ENCODE results near the gene KDM5A. TPM values are rescaled to one million over a fixed set of nuclear protein-coding genes. Genes with fewer than 3 reads are reported as not detected.

The KDM5A gene
- total RNA-seq, 2 experiments from 2014 or later: 39.6 to 88.8 TPM

- H2AFZ ChIP-seq (ENCODE audit: low read length): no peak overlapping the region
- no peaks in the 10 kb centered on the region for H3K4me1 ChIP-seq (ENCODE audit: insufficient read depth, low read length, poor library complexity, severe bottlenecking)
- BruUV-seq (replicated peaks): no TSS peak
- H3K4me2 ChIP-seq (ENCODE audit: low read length): no peak overlapping the region
- POLR2A ChIA-PET: no interaction called here
- H3K9me2 ChIP-seq (ENCODE audit: insufficient read depth, low read length): no peaks in the 10 kb centered on the region
- no peaks in the 10 kb centered on the region for H4K20me1 ChIP-seq (ENCODE audit: insufficient read depth, low read length)
- H3K27ac ChIP-seq (ENCODE audit: low read depth, low read length, poor library complexity, severe bottlenecking): no peak overlapping the region
- H3K4me3 ChIP-seq (ENCODE audit: low read depth, low read length, poor library complexity, severe bottlenecking): no peak overlapping the region
- intact Hi-C loops (cut with micrococcal nuclease; ENCODE audit: unreplicated experiment): no loop called here
- CTCF ChIA-PET (ENCODE audit: unreplicated experiment): no interaction called here
- H3K36me3 ChIP-seq (ENCODE audit: insufficient read depth, low read length): no peaks in the 10 kb centered on the region
- H3K79me2 ChIP-seq (ENCODE audit: insufficient read depth, low read depth, low read length): no peaks in the 10 kb centered on the region
- peaks cover 6% of the 10 kb centered on the region; the same call in 1 of the 2 replicates for H3K9me3 ChIP-seq (ENCODE audit: low read length)
- no peak for DNase-seq (ENCODE audit: low spot score)
- TF ChIP-seq, protein P1, sequence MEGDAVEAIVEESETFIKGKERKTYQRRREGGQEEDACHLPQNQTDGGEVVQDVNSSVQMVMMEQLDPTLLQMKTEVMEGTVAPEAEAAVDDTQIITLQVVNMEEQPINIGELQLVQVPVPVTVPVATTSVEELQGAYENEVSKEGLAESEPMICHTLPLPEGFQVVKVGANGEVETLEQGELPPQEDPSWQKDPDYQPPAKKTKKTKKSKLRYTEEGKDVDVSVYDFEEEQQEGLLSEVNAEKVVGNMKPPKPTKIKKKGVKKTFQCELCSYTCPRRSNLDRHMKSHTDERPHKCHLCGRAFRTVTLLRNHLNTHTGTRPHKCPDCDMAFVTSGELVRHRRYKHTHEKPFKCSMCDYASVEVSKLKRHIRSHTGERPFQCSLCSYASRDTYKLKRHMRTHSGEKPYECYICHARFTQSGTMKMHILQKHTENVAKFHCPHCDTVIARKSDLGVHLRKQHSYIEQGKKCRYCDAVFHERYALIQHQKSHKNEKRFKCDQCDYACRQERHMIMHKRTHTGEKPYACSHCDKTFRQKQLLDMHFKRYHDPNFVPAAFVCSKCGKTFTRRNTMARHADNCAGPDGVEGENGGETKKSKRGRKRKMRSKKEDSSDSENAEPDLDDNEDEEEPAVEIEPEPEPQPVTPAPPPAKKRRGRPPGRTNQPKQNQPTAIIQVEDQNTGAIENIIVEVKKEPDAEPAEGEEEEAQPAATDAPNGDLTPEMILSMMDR (conservative IDR thresholded peaks at IDR 0.05; ENCODE audit: low read length): no peak
- no peak for TF ChIP-seq EZH2phosphoT487 (IDR thresholded peaks at IDR 0.05; ENCODE audit: borderline replicate concordance, low read depth, low read length)
Observed at GRCh38 chr12:242496-242895, 146.6 kb downstream of the KDM5A start.

- H2AFZ ChIP-seq (ENCODE audit: low read length): no peak overlapping the region
- CTCF ChIA-PET (ENCODE audit: unreplicated experiment): no interaction called here
- TF ChIP-seq, protein P1 (conservative IDR thresholded peaks at IDR 0.05; ENCODE audit: low read length): no peak
- no peak for TF ChIP-seq EZH2phosphoT487 (IDR thresholded peaks at IDR 0.05; ENCODE audit: borderline replicate concordance, low read depth, low read length)
- H3K36me3 ChIP-seq (ENCODE audit: insufficient read depth, low read length): no peaks in the 10 kb centered on the region
- H3K4me3 ChIP-seq (ENCODE audit: low read depth, low read length, poor library complexity, severe bottlenecking): no peak overlapping the region
- no peak for DNase-seq (ENCODE audit: low spot score)
- H3K27ac ChIP-seq (ENCODE audit: low read depth, low read length, poor library complexity, severe bottlenecking): no peak overlapping the region
- no peaks in the 10 kb centered on the region for H3K4me1 ChIP-seq (ENCODE audit: insufficient read depth, low read length, poor library complexity, severe bottlenecking)
- POLR2A ChIA-PET: no interaction called here
- H3K79me2 ChIP-seq (ENCODE audit: insufficient read depth, low read depth, low read length): no peaks in the 10 kb centered on the region
- H3K9me2 ChIP-seq (ENCODE audit: insufficient read depth, low read length): no peaks in the 10 kb centered on the region
- intact Hi-C loops (cut with micrococcal nuclease; ENCODE audit: unreplicated experiment): no loop called here
- no peaks in the 10 kb centered on the region for H4K20me1 ChIP-seq (ENCODE audit: insufficient read depth, low read length)
- 0 out of 2 replicates have a peak, but pooled peaks cover 4% of the 10 kb centered on the region for H3K9me3 ChIP-seq (ENCODE audit: low read length)
- BruUV-seq (replicated peaks): no TSS peak
- H3K4me2 ChIP-seq (ENCODE audit: low read length): no peak overlapping the region
Observed at GRCh38 chr12:241266-241665, 147.9 kb downstream of the KDM5A start.

GRCh38 chr12:240566-240965 lies 148.6 kb downstream of the KDM5A start:
- no peak overlapping the region for H2AFZ ChIP-seq (ENCODE audit: low read length)
- TF ChIP-seq EZH2phosphoT487 (IDR thresholded peaks at IDR 0.05; ENCODE audit: borderline replicate concordance, low read depth, low read length): no peak
- TF ChIP-seq, protein P1 (conservative IDR thresholded peaks at IDR 0.05; ENCODE audit: low read length): no peak
- H3K36me3 ChIP-seq (ENCODE audit: insufficient read depth, low read length): no peaks in the 10 kb centered on the region
- no peaks in the 10 kb centered on the region for H3K4me1 ChIP-seq (ENCODE audit: insufficient read depth, low read length, poor library complexity, severe bottlenecking)
- DNase-seq (ENCODE audit: low spot score): no peak
- ChIA-PET POLR2A (no interaction called here), CTCF (ENCODE audit: unreplicated experiment) (no interaction called here)
- H3K27ac ChIP-seq (ENCODE audit: low read depth, low read length, poor library complexity, severe bottlenecking): no peak overlapping the region
- no peaks in the 10 kb centered on the region for H4K20me1 ChIP-seq (ENCODE audit: insufficient read depth, low read length)
- H3K4me2 ChIP-seq (ENCODE audit: low read length): no peak overlapping the region
- BruUV-seq (replicated peaks): no TSS peak
- H3K9me3 ChIP-seq (ENCODE audit: low read length): 0 out of 2 replicates have a peak, but pooled peaks cover 5% of the 10 kb centered on the region
- H3K79me2 ChIP-seq (ENCODE audit: insufficient read depth, low read depth, low read length): no peaks in the 10 kb centered on the region
- H3K4me3 ChIP-seq (ENCODE audit: low read depth, low read length, poor library complexity, severe bottlenecking): no peak overlapping the region
- no peaks in the 10 kb centered on the region for H3K9me2 ChIP-seq (ENCODE audit: insufficient read depth, low read length)
- intact Hi-C loops (cut with micrococcal nuclease; ENCODE audit: unreplicated experiment): no loop called here
